HCT116 (cell line): ENCODE measurements around the gene CERK. TPM values are rescaled to one million over a fixed set of nuclear protein-coding genes. Genes with fewer than 3 reads are reported as not detected.

Source experiments
- ATAC-seq: fragments of 200-7000 bp; cut with Tn5 transposase; 2 replicates; pipeline ENCODE4 v1.9.1; 2020; ENCODE audit warnings: mild to moderate bottlenecking, moderate library complexity
- BruUV-seq: library from RNA; stranded (reverse); fragments of 400-500 nt; replicated peaks from 2 replicates; lab custom pipeline; 2021; lab: Mats Ljungman, UMichigan
- CTCF ChIA-PET: fragments of 300-600 bp; sonication (Branson Sonifier 250); formaldehyde crosslinking; loops from one replicate; lab custom pipeline; 2021; ENCODE audit warnings: antibody characterized with exemption; lab: Charles Lee
- POLR2A ChIA-PET: fragments of 300-600, 350-600 bp; sonication (Branson Sonifier 250); formaldehyde crosslinking; loops from one replicate; lab custom pipeline; 2021; ENCODE audit warnings: antibody characterized with exemption; lab: Charles Lee
- RAD21 ChIA-PET, 2 experiments: fragments of 300-600 bp; sonication (Branson Sonifier 250); formaldehyde crosslinking; loops; one replicate each; lab custom pipeline; 2023; ENCODE audit warnings: low total read pairs in 2 of 2; ENCODE audit not compliant: uncharacterized antibody in 2 of 2, unreplicated experiment in 2 of 2, low non-redundant PET in 1 of 2; lab: Charles Lee
- DNase-seq: peaks from one replicate; pipeline ENCODE4 v3.0.0-alpha.2; 2010; ENCODE audit warnings: low read depth, low spot score
- H2AFZ ChIP-seq: fragments of 200-600 bp; shearing (Covaris generic), sonication (generic); 2 replicates; pipeline ENCODE4 v1.6.1; 2017; ENCODE audit warnings: low read depth, mixed run types, mixed read lengths, antibody characterized with exemption, low read length; ENCODE audit not compliant: poor library complexity, severe bottlenecking
- H3K27ac ChIP-seq: 2 replicates; pipeline ENCODE4 v1.5.1; 2012; ENCODE audit warnings: low read depth, low read length
- H3K27me3 ChIP-seq: fragments of 200-600 bp; sonication (generic); 2 replicates; pipeline ENCODE4 v1.6.1; 2016; ENCODE audit warnings: mixed run types, low read length, mixed read lengths; ENCODE audit not compliant: insufficient read depth
- H3K36me3 ChIP-seq, 2 experiments: fragments of 200-500 bp in 1 of 2; fragments of 200-600 bp in 1 of 2; sonication (Bioruptor generic) in 1 of 2; sonication (generic) in 1 of 2; 2 replicates each; pipeline versions ENCODE4 v1.5.1 to v1.6.1; 2014 to 2016; ENCODE audit warnings: low read length in 2 of 2, inconsistent platforms in 1 of 2, mixed read lengths in 1 of 2, mixed run types in 1 of 2; ENCODE audit not compliant: insufficient read depth in 2 of 2, control insufficient read depth in 1 of 2
- H3K4me1 ChIP-seq, 2 experiments: fragments of 200-600 bp in 1 of 2; sonication (generic) in 1 of 2; 2 replicates each; pipeline versions ENCODE4 v1.5.1 to v1.6.1; 2012 to 2017; ENCODE audit warnings: low read length in 2 of 2, inconsistent platforms in 1 of 2, mild to moderate bottlenecking in 1 of 2, mixed read lengths in 1 of 2, mixed run types in 1 of 2, moderate library complexity in 1 of 2; ENCODE audit not compliant: insufficient read depth in 2 of 2, control insufficient read depth in 1 of 2
- H3K4me2 ChIP-seq: fragments of 200-600 bp; sonication (generic); 2 replicates; pipeline ENCODE4 v1.6.1; 2017; ENCODE audit warnings: mixed run types, low read length, mixed read lengths
- H3K4me3 ChIP-seq, 2 experiments: fragments of 200-600 bp in 1 of 2; sonication (generic) in 1 of 2; replicated peaks in 1 of 2; 2 replicates each; pipeline ENCODE4 v1.5.1; 2011 to 2016; ENCODE audit warnings: low read length in 2 of 2, control low read depth in 1 of 2, low read depth in 1 of 2, mild to moderate bottlenecking in 1 of 2, mixed read lengths in 1 of 2, mixed run types in 1 of 2
- H3K79me2 ChIP-seq: fragments of 200-600 bp; sonication (generic); 2 replicates; pipeline ENCODE4 v1.6.1; 2017; ENCODE audit warnings: mild to moderate bottlenecking, mixed run types, low read length, moderate library complexity, mixed read lengths; ENCODE audit not compliant: insufficient read depth
- H3K9ac ChIP-seq: fragments of 200-600 bp; sonication (generic); 2 replicates; pipeline ENCODE4 v1.6.1; 2016; ENCODE audit warnings: low read length, mixed read lengths
- H3K9me2 ChIP-seq: fragments of 200-600 bp; sonication (generic), shearing (Covaris generic); 2 replicates; pipeline ENCODE4 v1.6.1; 2017; ENCODE audit warnings: mixed run types, mild to moderate bottlenecking, moderate library complexity; ENCODE audit not compliant: insufficient read depth
- H3K9me3 ChIP-seq, 2 experiments: fragments of 200-500 bp in 1 of 2; fragments of 200-600 bp in 1 of 2; sonication (Bioruptor generic) in 1 of 2; sonication (generic) in 1 of 2; 2 replicates each; pipeline ENCODE4 v1.6.1; 2014 to 2017; ENCODE audit warnings: low read length in 2 of 2, mixed read lengths in 2 of 2, inconsistent platforms in 1 of 2, low read depth in 1 of 2, mild to moderate bottlenecking in 1 of 2, mixed run types in 1 of 2, moderate library complexity in 1 of 2; ENCODE audit not compliant: control insufficient read depth in 1 of 2, insufficient read depth in 1 of 2
- H4K20me1 ChIP-seq: fragments of 200-600 bp; sonication (generic), shearing (Covaris generic); 2 replicates; pipeline ENCODE4 v1.6.1; 2017; ENCODE audit warnings: mixed run types, mild to moderate bottlenecking, moderate library complexity; ENCODE audit not compliant: insufficient read depth
- ATF3 ChIP-seq: IDR thresholded peaks from 2 replicates; pipeline ENCODE4 v1.6.1; 2012
- CBX3 ChIP-seq: IDR thresholded peaks from 2 replicates; pipeline ENCODE4 v1.6.1; 2012; ENCODE audit warnings: low read depth
- CEBPB ChIP-seq: IDR thresholded peaks from 2 replicates; pipeline ENCODE4 v1.6.1; 2012; ENCODE audit warnings: low read depth
- CTCF ChIP-seq, 3 experiments: fragments of 200-600 bp in 1 of 3; sonication (generic) in 1 of 3; IDR thresholded peaks in 2 of 3; conservative IDR thresholded peaks in 1 of 3; 2 replicates each; pipeline ENCODE4 v1.5.1; 2012 to 2017; ENCODE audit warnings: low read depth in 2 of 3, low read length in 2 of 3, antibody characterized with exemption in 1 of 3, borderline replicate concordance in 1 of 3, control low read depth in 1 of 3, mild to moderate bottlenecking in 1 of 3, mixed read lengths in 1 of 3, mixed run types in 1 of 3, moderate library complexity in 1 of 3; ENCODE audit not compliant: insufficient read depth in 1 of 3
- ELF1 ChIP-seq: IDR thresholded peaks from 2 replicates; pipeline ENCODE4 v1.6.1; 2012; ENCODE audit warnings: low read depth, borderline replicate concordance
- EZH2 ChIP-seq: fragments of 200-600 bp; sonication (generic); IDR thresholded peaks from 2 replicates; pipeline ENCODE4 v1.6.1; 2017; ENCODE audit warnings: antibody characterized with exemption, mixed run types
- EZH2phosphoT487 ChIP-seq: fragments of 200-600 bp; IDR thresholded peaks from 2 replicates; pipeline ENCODE4 v1.6.1; 2018; ENCODE audit warnings: antibody characterized with exemption, borderline replicate concordance
- FOSL1 ChIP-seq: IDR thresholded peaks from 2 replicates; pipeline ENCODE4 v1.6.1; 2012; ENCODE audit warnings: low read depth
- JUND ChIP-seq: IDR thresholded peaks from 2 replicates; pipeline ENCODE4 v1.6.1; 2012
- POLR2A ChIP-seq: IDR thresholded peaks from 2 replicates; pipeline ENCODE4 v1.7.0; 2011; ENCODE audit warnings: borderline replicate concordance; ENCODE audit not compliant: insufficient read depth, insufficient read length; ENCODE audit errors: extremely low read depth
- POLR2AphosphoS5 ChIP-seq: IDR thresholded peaks from 2 replicates; pipeline ENCODE4 v1.6.1; 2011; ENCODE audit warnings: mild to moderate bottlenecking, low read depth, low read length, moderate library complexity
- RAD21 ChIP-seq: IDR thresholded peaks from 2 replicates; pipeline ENCODE4 v1.6.1; 2012; ENCODE audit warnings: low read depth, mild to moderate bottlenecking
- REST ChIP-seq: IDR thresholded peaks from 2 replicates; pipeline ENCODE4 v1.6.1; 2012; ENCODE audit warnings: low read depth
- SIN3A ChIP-seq: IDR thresholded peaks from 2 replicates; pipeline ENCODE4 v1.6.1; 2012; ENCODE audit warnings: low read depth
- SP1 ChIP-seq: IDR thresholded peaks from 2 replicates; pipeline ENCODE4 v1.6.1; 2012; ENCODE audit warnings: low read depth
- SRF ChIP-seq: IDR thresholded peaks from 2 replicates; pipeline ENCODE4 v1.6.1; 2012; ENCODE audit warnings: low read depth
- TCF7L2 ChIP-seq: IDR thresholded peaks from 2 replicates; pipeline ENCODE4 v1.7.0; 2011; ENCODE audit warnings: borderline replicate concordance, inconsistent platforms; ENCODE audit not compliant: insufficient read depth, insufficient read length; ENCODE audit errors: extremely low read depth
- YY1 ChIP-seq: IDR thresholded peaks from 2 replicates; pipeline ENCODE4 v1.6.1; 2011; ENCODE audit warnings: low read length, low read depth, moderate library complexity, mild to moderate bottlenecking; ENCODE audit not compliant: insufficient replicate concordance; ENCODE audit errors: extremely low read depth
- ZNF274 ChIP-seq: fragments of 200-500 bp; sonication (Bioruptor generic); IDR thresholded peaks from 2 replicates; pipeline ENCODE4 v1.6.1; 2014; ENCODE audit warnings: mild to moderate bottlenecking, low read depth, low read length, inconsistent platforms
- intact Hi-C: fragments of 100-400 bp; cut with micrococcal nuclease; formaldehyde crosslinking; loops from 2 replicates; pipeline ENCODE4 v1.10.0; 2022
- total RNA-seq: library from RNA; stranded (reverse); gene quantifications from one replicate; pipeline ENCODE4 v1.2.1, GENCODE V29; 2021; ENCODE audit not compliant: unreplicated experiment

Gene CERK
- total RNA-seq, 1 experiment from 2014 or later = 35.0 TPM

GRCh38 chr22:46687460-46687859 lies 50.6 kb downstream of the CERK start:
- Histone ChIP-seq H3K27me3 (no peaks in the 10 kb centered on the region), H2AFZ (no peak overlapping the region), H4K20me1 (no peaks in the 10 kb centered on the region), H3K9ac (no peak overlapping the region), H3K4me1 (no peaks in the 10 kb centered on the region), H3K36me3 (peaks cover 14 to 15% of the 10 kb centered on the region in 2 experiments; a peak in 3 of 4 replicates), H3K9me3 (no peaks in the 10 kb centered on the region), H3K9me2 (no peaks in the 10 kb centered on the region), H3K4me3 (no peak overlapping the region)
- DNase-seq (no peak), ATAC-seq (no peak)
- RAD21 ChIA-PET = no interaction called here
- BruUV-seq = no TSS peak
- POLR2A ChIA-PET = no interaction called here
- intact Hi-C loops = no loop called here
- no peak for TF ChIP-seq TCF7L2
- no peak for TF ChIP-seq ATF3
- no peak for TF ChIP-seq SIN3A
- TF ChIP-seq EZH2phosphoT487 = no peak
- TF ChIP-seq CEBPB = no peak
- no peak for TF ChIP-seq FOSL1
- TF ChIP-seq CTCF (IDR thresholded peaks at IDR 0.05 in 2 of 3, conservative IDR thresholded peaks at IDR 0.05 in 1 of 3; ENCODE audit: borderline replicate concordance in 1 of 3, insufficient read depth in 1 of 3, low read depth in 2 of 3, low read length in 2 of 3) = no peak
- TF ChIP-seq JUND = no peak
- no peak for TF ChIP-seq EZH2
- TF ChIP-seq SRF = no peak
- TF ChIP-seq ELF1 = no peak
- no peak for TF ChIP-seq SP1
- TF ChIP-seq YY1 = no peak
- no peak for TF ChIP-seq POLR2AphosphoS5
- no peak for TF ChIP-seq ZNF274
- TF ChIP-seq POLR2A = no peak
- TF ChIP-seq REST = no peak
- TF ChIP-seq CBX3 = no peak
- no peak for TF ChIP-seq RAD21
- TF ChIP-seq, all 23 proteins: peak for 0
- H3K4me2 ChIP-seq = no peak overlapping the region
- CTCF ChIA-PET = no interaction called here
- H3K27ac ChIP-seq = no peak overlapping the region
- H3K79me2 ChIP-seq = no peaks in the 10 kb centered on the region
